H9 (cell line): ENCODE measurements around the gene RARA. TPM values are rescaled to one million over a fixed set of nuclear protein-coding genes. Genes with fewer than 3 reads are reported as not detected.
"Not testable (repeated sequence)": the region's sequence is repeated elsewhere in the genome, so short reads cannot be mapped to it uniquely, and the experiment has no call there.

ENCODE experiments used
- DNase-seq: peaks from one replicate; pipeline ENCODE4 v3.0.0-alpha.2; 2017
- H2AFZ ChIP-seq: one replicate; pipeline ENCODE4 v1.6.1; 2013; ENCODE audit warnings: mild to moderate bottlenecking, low read length, control low read depth, moderate library complexity
- H2AK5ac ChIP-seq: 2 replicates; pipeline ENCODE4 v1.6.1; 2013; ENCODE audit warnings: low read length, control low read depth, mixed read lengths; ENCODE audit not compliant: insufficient read length
- H2BK120ac ChIP-seq: one replicate; pipeline ENCODE4 v1.6.1; 2013; ENCODE audit warnings: low read depth, mild to moderate bottlenecking, low read length, control low read depth, inconsistent platforms; ENCODE audit not compliant: poor library complexity, severe bottlenecking
- H2BK12ac ChIP-seq: 2 replicates; pipeline ENCODE4 v1.6.1; 2013; ENCODE audit warnings: low read length, control low read depth, mixed read lengths, low read depth; ENCODE audit not compliant: insufficient read length
- H2BK15ac ChIP-seq: 2 replicates; pipeline ENCODE4 v1.6.1; 2013; ENCODE audit warnings: low read depth, low read length, control low read depth
- H2BK20ac ChIP-seq: one replicate; pipeline ENCODE4 v1.6.1; 2013; ENCODE audit warnings: low read depth, mild to moderate bottlenecking, low read length, control low read depth, inconsistent platforms; ENCODE audit not compliant: poor library complexity, severe bottlenecking
- H2BK5ac ChIP-seq: 2 replicates; pipeline ENCODE4 v1.6.1; 2013; ENCODE audit warnings: low read length, control low read depth, mixed read lengths; ENCODE audit not compliant: insufficient read length
- H3K14ac ChIP-seq: 2 replicates; pipeline ENCODE4 v1.6.1; 2013; ENCODE audit warnings: low read length, control low read depth; ENCODE audit not compliant: insufficient read depth
- H3K18ac ChIP-seq: 2 replicates; pipeline ENCODE4 v1.6.1; 2013; ENCODE audit warnings: low read depth, mild to moderate bottlenecking, mixed read lengths, low read length, control low read depth; ENCODE audit not compliant: insufficient read length
- H3K23ac ChIP-seq: 2 replicates; pipeline ENCODE4 v1.6.1; 2013; ENCODE audit warnings: low read length, control low read depth, mixed read lengths, low read depth; ENCODE audit not compliant: insufficient read length
- H3K23me2 ChIP-seq: 2 replicates; pipeline ENCODE4 v1.6.1; 2013; ENCODE audit warnings: low read depth, mild to moderate bottlenecking, mixed read lengths, low read length, control low read depth; ENCODE audit not compliant: insufficient read length, poor library complexity, severe bottlenecking
- H3K27ac ChIP-seq: 2 replicates; pipeline ENCODE4 v1.5.1; 2013; ENCODE audit warnings: low read length, control low read depth, mixed read lengths, low read depth; ENCODE audit not compliant: insufficient read length
- H3K27me3 ChIP-seq: 2 replicates; pipeline ENCODE4 v1.6.1; 2013; ENCODE audit warnings: low read length, control low read depth, inconsistent platforms; ENCODE audit not compliant: insufficient read depth
- H3K4ac ChIP-seq: 2 replicates; pipeline ENCODE4 v1.6.1; 2013; ENCODE audit warnings: low read depth, mild to moderate bottlenecking, control low read depth, inconsistent platforms, low read length, moderate library complexity
- H3K4me1 ChIP-seq: 2 replicates; pipeline ENCODE4 v1.6.1; 2013; ENCODE audit warnings: low read length, control low read depth, inconsistent platforms; ENCODE audit not compliant: insufficient read depth
- H3K4me2 ChIP-seq: 2 replicates; pipeline ENCODE4 v1.6.1; 2013; ENCODE audit warnings: low read length, control low read depth, mixed read lengths; ENCODE audit not compliant: insufficient read length, insufficient read depth
- H3K56ac ChIP-seq: 2 replicates; pipeline ENCODE4 v1.6.1; 2013; ENCODE audit warnings: low read depth, mild to moderate bottlenecking, mixed read lengths, low read length, control low read depth; ENCODE audit not compliant: insufficient read length
- H3K79me1 ChIP-seq: 2 replicates; pipeline ENCODE4 v1.6.1; 2013; ENCODE audit warnings: low read depth, mild to moderate bottlenecking, moderate library complexity, low read length, control low read depth, inconsistent platforms; ENCODE audit not compliant: insufficient read depth, poor library complexity, severe bottlenecking
- H3K79me2 ChIP-seq: 2 replicates; pipeline ENCODE4 v1.6.1; 2013; ENCODE audit warnings: low read length, control low read depth, inconsistent platforms; ENCODE audit not compliant: insufficient read depth
- H3K9ac ChIP-seq: 2 replicates; pipeline ENCODE4 v1.6.1; 2013; ENCODE audit warnings: low read length, control low read depth, mixed read lengths; ENCODE audit not compliant: insufficient read length; ENCODE audit errors: extremely low read depth
- H3K9me3 ChIP-seq: one replicate; pipeline ENCODE4 v1.6.1; 2013; ENCODE audit warnings: low read depth, low read length, inconsistent platforms; ENCODE audit not compliant: control insufficient read depth
- H3T11ph ChIP-seq: one replicate; pipeline ENCODE4 v1.6.1; 2013; ENCODE audit warnings: mild to moderate bottlenecking, low read length, control low read depth, inconsistent platforms
- H4K20me1 ChIP-seq: one replicate; pipeline ENCODE4 v1.6.1; 2013; ENCODE audit not compliant: control insufficient read depth, insufficient read length, insufficient read depth
- H4K5ac ChIP-seq: 2 replicates; pipeline ENCODE4 v1.6.1; 2013; ENCODE audit warnings: low read depth, mild to moderate bottlenecking, mixed read lengths, low read length, control low read depth; ENCODE audit not compliant: insufficient read length
- H4K8ac ChIP-seq: replicated peaks from 2 replicates; pipeline ENCODE4 v1.6.1; 2013; ENCODE audit warnings: low read length, control low read depth, mixed read lengths, low read depth; ENCODE audit not compliant: insufficient read length
- H4K91ac ChIP-seq: 2 replicates; pipeline ENCODE4 v1.6.1; 2013; ENCODE audit warnings: low read depth, mild to moderate bottlenecking, moderate library complexity, mixed read lengths, low read length, control low read depth; ENCODE audit not compliant: insufficient read length
- H3K27ac Mint-ChIP-seq, 3 experiments: 2 replicates in 2 of 3; 3 replicates in 1 of 3; pipeline ENCODE4 v1.8.0; 2020 to 2021; ENCODE audit warnings: mixed read lengths in 3 of 3, mild to moderate bottlenecking in 1 of 3, moderate library complexity in 1 of 3
- H3K27me3 Mint-ChIP-seq: 2 replicates; pipeline ENCODE4 v1.8.0; 2021; ENCODE audit warnings: low read depth, mild to moderate bottlenecking, moderate library complexity, mixed read lengths
- H3K36me3 Mint-ChIP-seq, 3 experiments: 2 replicates in 2 of 3; 3 replicates in 1 of 3; pipeline ENCODE4 v1.8.0; 2020 to 2021; ENCODE audit warnings: low read depth in 3 of 3, mixed read lengths in 3 of 3; ENCODE audit not compliant: insufficient read depth in 1 of 3
- H3K4me1 Mint-ChIP-seq, 2 experiments: 2 replicates each; pipeline ENCODE4 v1.8.0; 2020; ENCODE audit warnings: mixed read lengths in 2 of 2
- H3K4me3 Mint-ChIP-seq, 2 experiments: 2 replicates in 1 of 2; 3 replicates in 1 of 2; pipeline ENCODE4 v1.8.0; 2020 to 2021; ENCODE audit warnings: mild to moderate bottlenecking in 2 of 2, mixed read lengths in 2 of 2, moderate library complexity in 1 of 2
- H3K9me3 Mint-ChIP-seq, 2 experiments: 2 replicates in 1 of 2; 3 replicates in 1 of 2; pipeline ENCODE4 v1.8.0; 2020; ENCODE audit warnings: mild to moderate bottlenecking in 2 of 2, mixed read lengths in 2 of 2, moderate library complexity in 1 of 2
- WGBS: extraction: QIAGEN DNeasy Blood & Tissue Kit; methylation state at CpG from one replicate; pipeline ENCODE4 v1.1.7; 2013; ENCODE audit warnings: missing lambda C conversion rate, low lambda C conversion rate, mixed read lengths; ENCODE audit not compliant: insufficient read length; ENCODE audit errors: extremely low coverage; 5-methylcytosine and 5-hydroxymethylcytosine counted together
- total RNA-seq: library from RNA; stranded (reverse); gene quantifications from 2 replicates; pipeline ENCODE4 v1.2.1, GENCODE V29; 2021
- TF ChIP-seq, protein P1 (sequence below): fragments of 200-600 bp; sonication (generic); conservative IDR thresholded peaks from 3 replicates; pipeline ENCODE4 v1.8.0; 2021; ENCODE audit warnings: antibody characterized with exemption, mild to moderate bottlenecking

RARA gene
- total RNA-seq, 1 experiment from 2014 or later = 17.6 TPM

DNA sequence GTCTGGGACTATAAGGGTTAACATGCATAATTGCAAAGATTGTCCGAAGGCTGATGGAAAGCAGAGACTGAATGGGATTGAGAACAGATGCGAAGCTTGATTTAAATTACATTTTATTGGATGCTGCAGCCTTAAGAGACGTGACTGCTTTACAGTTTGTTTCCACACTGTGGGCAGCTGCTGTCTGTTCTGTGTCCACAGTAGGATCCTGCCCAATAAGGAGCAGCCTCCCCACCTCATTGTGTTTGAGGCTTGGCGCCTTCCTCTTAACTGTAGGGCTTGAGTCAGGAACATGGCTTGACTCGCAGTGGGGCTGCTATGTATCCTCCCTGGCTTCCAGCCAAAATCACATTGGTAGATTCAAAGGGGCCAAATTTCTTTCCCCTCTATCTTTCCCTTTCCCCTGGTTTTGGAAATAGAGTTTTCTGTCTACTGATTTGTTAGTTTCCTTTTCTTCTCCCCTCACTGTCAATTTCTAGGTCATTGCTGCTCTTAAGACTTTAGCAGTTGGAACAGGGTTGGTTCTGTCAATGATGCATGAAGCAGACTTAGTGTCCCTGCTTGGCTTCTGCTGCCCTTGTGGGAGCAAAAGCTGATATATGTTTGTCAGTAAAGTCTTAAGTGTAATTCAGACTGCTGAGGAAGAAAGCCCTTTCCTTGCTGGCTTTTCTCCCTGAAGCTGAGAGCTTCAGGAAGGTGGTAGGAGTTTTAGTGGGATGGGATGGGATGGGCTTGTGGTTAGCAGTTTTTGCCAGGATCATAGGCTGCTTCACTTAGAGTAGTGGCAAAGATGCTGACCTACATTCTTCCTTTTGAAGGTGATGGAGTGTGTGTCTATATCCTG, 5.0 kb upstream of the RARA start:
- no peak overlapping the region for H3K4me2 ChIP-seq
- no peak overlapping the region for H3K18ac ChIP-seq
- DNase-seq = no peak
- no peaks in the 10 kb centered on the region for H3K79me2 ChIP-seq
- no CpG with 5 or more reads among the region's 5 CpGs for WGBS
- H3K79me1 ChIP-seq = no peaks in the 10 kb centered on the region
- H2AFZ ChIP-seq = no peak overlapping the region
- H3K36me3 Mint-ChIP-seq = peaks cover 34 to 66% (median 52%) of the 10 kb centered on the region in 3 experiments; a peak in 6 of 7 replicates
- no peak overlapping the region for H3K9ac ChIP-seq
- no peak overlapping the region for H2BK5ac ChIP-seq
- no peak overlapping the region for H3K14ac ChIP-seq
- no peak overlapping the region for H3T11ph ChIP-seq
- H4K20me1 ChIP-seq = no peaks in the 10 kb centered on the region
- no peak overlapping the region for H4K5ac ChIP-seq
- no peak overlapping the region for H2BK15ac ChIP-seq
- H3K4ac ChIP-seq = no peak overlapping the region
- no peak overlapping the region for H3K23ac ChIP-seq
- no peak overlapping the region for H3K27ac ChIP-seq
- no peaks in the 10 kb centered on the region for H3K27me3 ChIP-seq
- H3K27ac Mint-ChIP-seq = no peak overlapping the region; a peak in 1 of 7 replicates
- no peaks in the 10 kb centered on the region for H3K9me3 Mint-ChIP-seq
- H3K27me3 Mint-ChIP-seq = no peaks in the 10 kb centered on the region; the same call in 1 of the 2 replicates
- H2AK5ac ChIP-seq = no peak overlapping the region
- H2BK12ac ChIP-seq = no peak overlapping the region
- H3K4me1 ChIP-seq = peaks cover 16% of the 10 kb centered on the region; the same call in 1 of the 2 replicates
- no peaks in the 10 kb centered on the region for H3K9me3 ChIP-seq
- no peak overlapping the region for H2BK120ac ChIP-seq
- H2BK20ac ChIP-seq = no peak overlapping the region
- no peak overlapping the region for H4K8ac ChIP-seq
- H3K4me3 Mint-ChIP-seq = no peak overlapping the region
- no peaks in the 10 kb centered on the region for H3K23me2 ChIP-seq
- H3K56ac ChIP-seq = no peak overlapping the region
- H3K4me1 Mint-ChIP-seq = peaks cover 3 to 5% of the 10 kb centered on the region in 2 experiments
- TF ChIP-seq, protein P1, sequence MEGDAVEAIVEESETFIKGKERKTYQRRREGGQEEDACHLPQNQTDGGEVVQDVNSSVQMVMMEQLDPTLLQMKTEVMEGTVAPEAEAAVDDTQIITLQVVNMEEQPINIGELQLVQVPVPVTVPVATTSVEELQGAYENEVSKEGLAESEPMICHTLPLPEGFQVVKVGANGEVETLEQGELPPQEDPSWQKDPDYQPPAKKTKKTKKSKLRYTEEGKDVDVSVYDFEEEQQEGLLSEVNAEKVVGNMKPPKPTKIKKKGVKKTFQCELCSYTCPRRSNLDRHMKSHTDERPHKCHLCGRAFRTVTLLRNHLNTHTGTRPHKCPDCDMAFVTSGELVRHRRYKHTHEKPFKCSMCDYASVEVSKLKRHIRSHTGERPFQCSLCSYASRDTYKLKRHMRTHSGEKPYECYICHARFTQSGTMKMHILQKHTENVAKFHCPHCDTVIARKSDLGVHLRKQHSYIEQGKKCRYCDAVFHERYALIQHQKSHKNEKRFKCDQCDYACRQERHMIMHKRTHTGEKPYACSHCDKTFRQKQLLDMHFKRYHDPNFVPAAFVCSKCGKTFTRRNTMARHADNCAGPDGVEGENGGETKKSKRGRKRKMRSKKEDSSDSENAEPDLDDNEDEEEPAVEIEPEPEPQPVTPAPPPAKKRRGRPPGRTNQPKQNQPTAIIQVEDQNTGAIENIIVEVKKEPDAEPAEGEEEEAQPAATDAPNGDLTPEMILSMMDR = no peak
- no peak overlapping the region for H4K91ac ChIP-seq

DNA sequence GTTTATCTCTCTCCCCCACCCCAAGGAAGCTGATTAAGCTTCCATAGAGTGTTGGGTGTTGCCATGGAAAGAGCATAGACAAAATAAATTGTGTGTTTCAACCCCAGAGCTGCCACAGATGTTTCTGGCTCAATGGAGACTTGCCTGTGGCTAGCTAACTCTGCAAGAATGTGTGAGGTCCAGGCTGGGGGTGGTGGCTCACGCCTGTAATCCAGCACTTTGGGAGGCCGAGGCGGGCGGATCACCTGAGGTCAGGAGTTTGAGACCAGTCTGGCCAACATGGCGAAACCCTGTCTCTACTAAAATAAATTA, 4.5 kb upstream of the RARA start:
- H2BK12ac ChIP-seq, H3K27ac Mint-ChIP-seq, H4K8ac ChIP-seq, H3K4ac ChIP-seq, H2BK15ac ChIP-seq, H3K4me2 ChIP-seq, H2BK5ac ChIP-seq, H2BK20ac ChIP-seq, H3K56ac ChIP-seq, H2AFZ ChIP-seq, H3K9me3 ChIP-seq, H3K14ac ChIP-seq, H3K9ac ChIP-seq, DNase-seq, H2AK5ac ChIP-seq, H3K4me3 Mint-ChIP-seq, H3K18ac ChIP-seq, H3K23me2 ChIP-seq, H3K79me2 ChIP-seq, H3T11ph ChIP-seq, H4K91ac ChIP-seq, H4K20me1 ChIP-seq, H4K5ac ChIP-seq, H3K27ac ChIP-seq, H3K23ac ChIP-seq, H3K9me3 Mint-ChIP-seq, H3K79me1 ChIP-seq, H3K27me3 Mint-ChIP-seq, H3K27me3 ChIP-seq, H3K4me1 Mint-ChIP-seq, H2BK120ac ChIP-seq: not testable (repeated sequence)
- WGBS = no CpG with 5 or more reads among the region's 5 CpGs
- H3K36me3 Mint-ChIP-seq = peaks cover 29 to 60% (median 46%) of the 10 kb centered on the region in 3 experiments; a peak in 6 of 7 replicates
- peaks cover 16% of the 10 kb centered on the region; the same call in 1 of the 2 replicates for H3K4me1 ChIP-seq
